Psoas muscle (tissue), 8 donors: Measurements from ENCODE around the gene VIPR2. TPM values are rescaled to one million over a fixed set of nuclear protein-coding genes. Genes with fewer than 3 reads are reported as not detected.
"Not testable (repeated sequence)": the region's sequence is repeated elsewhere in the genome, so short reads cannot be mapped to it uniquely, and the experiment has no call there.

Source experiments
- ATAC-seq, 4 donors: fragments of 200-7000 bp; cut with Tn5 transposase; one replicate each; pipeline ENCODE4 v1.9.1; 2020; ENCODE audit warnings: moderate library complexity in 3 of 4, mild to moderate bottlenecking in 2 of 4
- DNase-seq, 2 donors: peaks; one replicate each; pipeline ENCODE4 v3.0.0-alpha.2; 2020
- H3K27ac ChIP-seq: fragments of 200-600 bp; one replicate; pipeline ENCODE4 v1.8.0; 2022
- H3K27me3 ChIP-seq, 3 donors: fragments of 200-600 bp in 1 of 3; one replicate each; pipeline versions ENCODE4 v1.6.1 to v1.8.0; 2013 to 2022; ENCODE audit warnings: low read length in 2 of 3, mild to moderate bottlenecking in 2 of 3, moderate library complexity in 1 of 3; ENCODE audit not compliant: insufficient read depth in 3 of 3
- H3K36me3 ChIP-seq, 2 donors: fragments of 200-600 bp in 1 of 2; one replicate each; pipeline versions ENCODE4 v1.6.1 to v1.8.0; 2013 to 2022; ENCODE audit warnings: low read depth in 1 of 2, mild to moderate bottlenecking in 1 of 2, moderate library complexity in 1 of 2; ENCODE audit not compliant: insufficient read depth in 1 of 2
- H3K4me1 ChIP-seq: fragments of 200-600 bp; one replicate; pipeline ENCODE4 v1.8.0; 2022
- H3K4me3 ChIP-seq: fragments of 200-600 bp; one replicate; pipeline ENCODE4 v1.8.0; 2022; ENCODE audit warnings: mild to moderate bottlenecking
- H3K9me3 ChIP-seq: fragments of 200-600 bp; one replicate; pipeline ENCODE4 v1.8.0; 2022
- WGBS, 3 donors: extraction: QIAGEN DNeasy Blood & Tissue Kit; methylation state at CpG; one replicate each; pipeline versions ENCODE4 v1.1.6 to v1.1.7; 2013; 5-methylcytosine and 5-hydroxymethylcytosine counted together
- intact Hi-C, 2 donors: fragments of 100-400 bp; cut with DNase I; formaldehyde crosslinking; loops; one replicate each; pipeline versions ENCODE4 v1.11.0 to v1.14.2; 2022
- polyA plus RNA-seq, 3 donors: library from polyadenylated mRNA; stranded (reverse); fragments of 200-250 nt; gene quantifications; one replicate each; pipeline ENCODE4 v1.2.3, GENCODE V29; 2013
- total RNA-seq, 4 donors: library from RNA; stranded (reverse); fragmentation: NEBNext Ultra II Directional in 2 of 4; extraction: Animal tissue kit (Norgen Biotek cat#: 25700) in 2 of 4; gene quantifications; one replicate each; pipeline versions ENCODE4 v1.2.1 to v1.2.4, GENCODE V29; 2021 to 2023
- TF ChIP-seq, protein P1 (sequence below): fragments of 200-600 bp; IDR thresholded peaks from one replicate; pipeline ENCODE4 v1.8.0; 2022; ENCODE audit warnings: antibody characterized with exemption
- donor health status: healthy with polysubstance abuse.
- donor health status: DM: no; HTN: no; CAD: no; lungs with moderate emphysema.
- donor health status: Bipolar disorder and iron deficiency.
- donor health status: healthy.
- donor health status: DM: yes; HTN: yes; CAD: no.
- donor health status: DM: no; HTN: no; CAD: no.
- donor health status: DM: no; HTN: no; CAD: no.
- donor health status: DM: yes; HTN: yes; CAD: no.

VIPR2 gene
- total and polyA plus RNA-seq, 7 donors, result 0.60 to 3.6 (median 2.4) TPM

DNA sequence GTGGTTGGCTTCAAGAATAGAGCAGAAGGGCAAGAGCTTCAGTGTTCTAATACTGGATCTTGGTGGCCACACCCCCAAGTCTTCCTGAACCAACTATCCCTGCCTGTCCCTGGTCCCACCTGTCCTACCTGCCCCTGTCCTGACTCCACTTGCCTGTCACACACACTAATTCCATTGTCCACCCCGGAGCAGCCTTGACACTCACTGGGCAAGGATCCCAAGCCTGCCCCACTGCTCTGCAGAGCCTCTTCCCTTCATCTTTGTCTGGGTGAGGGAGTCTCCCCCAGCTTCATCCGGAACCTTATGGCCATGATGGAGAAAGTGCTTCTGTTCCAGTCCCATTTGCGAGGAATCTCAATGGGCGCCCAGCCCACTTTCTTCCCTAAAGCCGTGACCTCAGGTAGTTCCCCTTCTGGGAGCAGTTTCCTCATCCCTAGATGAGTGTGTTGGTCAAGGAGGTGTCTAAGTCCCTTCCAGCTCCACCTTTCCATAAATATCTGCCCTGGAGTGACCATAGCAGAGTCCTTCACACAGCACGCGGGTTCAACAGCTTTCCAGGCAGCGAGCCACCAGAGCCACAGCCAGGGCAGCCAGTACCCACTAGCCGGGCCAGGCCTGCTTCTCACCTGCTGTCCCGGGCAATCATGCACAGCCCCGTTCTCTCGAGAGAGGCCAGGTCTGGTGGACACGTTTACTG lies 61.5 kb downstream of the VIPR2 start:
- intact Hi-C loops, result no loop called here
- WGBS, 3 donors, result 39 to 51% (median 46%) methylated on average over 13 of the region's 13 CpGs
- Histone ChIP-seq H3K9me3 (no peaks in the 10 kb centered on the region), H3K4me1 (peaks cover 11% of the 10 kb centered on the region), H3K36me3 (no peaks in the 10 kb centered on the region), H3K27ac (no peak overlapping the region), H3K27me3 (no peaks in the 10 kb centered on the region), H3K4me3 (no peak overlapping the region)
- peak; percentile 75 to 98 (median 95) for ATAC-seq
- no peak for DNase-seq
- TF ChIP-seq, protein P1, sequence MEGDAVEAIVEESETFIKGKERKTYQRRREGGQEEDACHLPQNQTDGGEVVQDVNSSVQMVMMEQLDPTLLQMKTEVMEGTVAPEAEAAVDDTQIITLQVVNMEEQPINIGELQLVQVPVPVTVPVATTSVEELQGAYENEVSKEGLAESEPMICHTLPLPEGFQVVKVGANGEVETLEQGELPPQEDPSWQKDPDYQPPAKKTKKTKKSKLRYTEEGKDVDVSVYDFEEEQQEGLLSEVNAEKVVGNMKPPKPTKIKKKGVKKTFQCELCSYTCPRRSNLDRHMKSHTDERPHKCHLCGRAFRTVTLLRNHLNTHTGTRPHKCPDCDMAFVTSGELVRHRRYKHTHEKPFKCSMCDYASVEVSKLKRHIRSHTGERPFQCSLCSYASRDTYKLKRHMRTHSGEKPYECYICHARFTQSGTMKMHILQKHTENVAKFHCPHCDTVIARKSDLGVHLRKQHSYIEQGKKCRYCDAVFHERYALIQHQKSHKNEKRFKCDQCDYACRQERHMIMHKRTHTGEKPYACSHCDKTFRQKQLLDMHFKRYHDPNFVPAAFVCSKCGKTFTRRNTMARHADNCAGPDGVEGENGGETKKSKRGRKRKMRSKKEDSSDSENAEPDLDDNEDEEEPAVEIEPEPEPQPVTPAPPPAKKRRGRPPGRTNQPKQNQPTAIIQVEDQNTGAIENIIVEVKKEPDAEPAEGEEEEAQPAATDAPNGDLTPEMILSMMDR, result no peak

GRCh38 chr7:159082075-159082474 lies 62.6 kb downstream of the VIPR2 start:
- ATAC-seq, DNase-seq, H3K36me3 ChIP-seq, H3K27me3 ChIP-seq, intact Hi-C loops, H3K4me3 ChIP-seq, H3K27ac ChIP-seq, H3K9me3 ChIP-seq: not testable (repeated sequence)
- H3K4me1 ChIP-seq, result peaks cover 11% of the 10 kb centered on the region
- 78 to 95% (median 82%) methylated on average over 2 to 4 of the region's 5 CpGs for WGBS, 3 donors

DNA sequence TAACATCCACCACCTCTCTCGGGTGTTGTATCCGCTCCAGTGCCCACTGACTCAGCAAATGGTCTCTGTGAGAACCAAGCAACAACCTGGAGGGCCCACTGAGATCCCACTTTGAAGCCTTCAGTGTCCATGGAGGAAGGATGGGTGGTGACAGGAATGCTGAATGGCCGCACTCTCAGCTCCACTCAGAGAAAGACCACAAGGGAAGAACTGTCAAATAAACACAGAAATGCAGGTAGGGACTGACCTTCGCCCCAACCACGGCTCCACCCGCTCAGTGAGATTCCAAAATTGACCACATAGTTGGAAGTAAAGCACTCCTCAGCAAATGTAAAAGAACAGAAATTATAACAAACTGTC lies 65.8 kb downstream of the VIPR2 start:
- TF ChIP-seq, protein P1, result no peak
- DNase-seq (no peak), ATAC-seq (no peak)
- H3K4me3 ChIP-seq, result no peak overlapping the region
- no peaks in the 10 kb centered on the region for H3K27me3 ChIP-seq
- H3K36me3 ChIP-seq, result no peaks in the 10 kb centered on the region
- no peak overlapping the region for H3K27ac ChIP-seq
- WGBS, 3 donors, result 92 to 94% (median 93%) methylated on average over 6 of the region's 6 CpGs
- H3K9me3 ChIP-seq, result no peaks in the 10 kb centered on the region
- intact Hi-C loops, result no loop called here
- H3K4me1 ChIP-seq, result peaks cover 11% of the 10 kb centered on the region

GRCh38 chr7:159078193-159078910 lies 66.3 kb downstream of the VIPR2 start:
- Histone ChIP-seq H3K36me3 (no peaks in the 10 kb centered on the region), H3K27ac (no peak overlapping the region), H3K4me1 (peaks cover 6% of the 10 kb centered on the region), H3K4me3 (no peak overlapping the region), H3K27me3 (no peaks in the 10 kb centered on the region), H3K9me3 (no peaks in the 10 kb centered on the region)
- intact Hi-C loops, result no loop called here
- 89 to 92% (median 91%) methylated on average over 9 of the region's 9 CpGs for WGBS, 3 donors
- DNase-seq (no peak), ATAC-seq (no peak)
- TF ChIP-seq, protein P1, result no peak

DNA sequence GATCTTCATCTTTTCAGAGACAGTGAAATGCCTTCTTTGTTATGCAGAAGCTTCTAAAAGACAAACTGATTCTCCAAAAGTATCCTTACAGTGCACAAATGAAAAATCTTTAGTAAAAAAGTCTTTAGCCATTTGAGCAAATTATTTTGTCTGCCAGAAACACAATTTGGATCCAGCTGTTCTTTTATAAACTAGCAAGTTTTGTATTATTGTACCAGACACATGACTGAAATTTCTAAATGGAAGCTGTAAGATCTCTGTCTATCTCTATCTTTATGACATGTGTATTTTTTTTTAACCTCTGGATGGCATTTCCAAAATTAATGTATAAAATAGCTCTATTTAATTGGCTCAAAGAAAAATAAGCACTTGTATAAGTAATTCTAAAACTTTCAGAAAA lies 68.3 kb downstream of the VIPR2 start:
- Histone ChIP-seq H3K9me3 (no peaks in the 10 kb centered on the region), H3K4me3 (no peak overlapping the region), H3K4me1 (no peaks in the 10 kb centered on the region), H3K36me3 (no peaks in the 10 kb centered on the region), H3K27me3 (no peaks in the 10 kb centered on the region), H3K27ac (no peak overlapping the region)
- TF ChIP-seq, protein P1, result no peak
- no peak for DNase-seq
- intact Hi-C loops, result no loop called here
- ATAC-seq, result no peak
